Activated naive CD4-positive, alpha-beta T cell treated with anti-CD3 and anti-CD28 coated beads, Interleukin-2, amount 10 ng/mL, durations not matched to agents 7 days and 5 days (primary cell): ENCODE measurements around the gene CXCL3.
A peak's percentile ranks its signal among the peaks of the same experiment; 100 is the strongest.

Experiments used
- CTCF ChIA-PET: fragments of 350-600 bp; sonication (Branson Sonifier 250); formaldehyde crosslinking; loops from one replicate; lab custom pipeline; 2021; ENCODE audit warnings: antibody characterized with exemption; lab: Charles Lee
- DNase-seq: peaks from one replicate; pipeline ENCODE4 v3.0.0-alpha.2; 2020
- H3K27ac Mint-ChIP-seq: one replicate; pipeline ENCODE4 v1.8.0; 2021; ENCODE audit warnings: mild to moderate bottlenecking, moderate library complexity, mixed read lengths
- H3K27me3 Mint-ChIP-seq: one replicate; pipeline ENCODE4 v1.8.0; 2021; ENCODE audit warnings: mild to moderate bottlenecking, mixed read lengths
- H3K36me3 Mint-ChIP-seq: one replicate; pipeline ENCODE4 v1.8.0; 2021; ENCODE audit warnings: mixed read lengths
- H3K4me1 Mint-ChIP-seq: one replicate; pipeline ENCODE4 v1.8.0; 2021; ENCODE audit warnings: mixed read lengths
- H3K4me3 Mint-ChIP-seq: one replicate; pipeline ENCODE4 v1.8.0; 2021; ENCODE audit warnings: mild to moderate bottlenecking, moderate library complexity, mixed read lengths
- H3K9me3 Mint-ChIP-seq: one replicate; pipeline ENCODE4 v1.8.0; 2021; ENCODE audit warnings: mixed read lengths

The CXCL3 gene

GRCh38 chr4:74041418-74041817 lies 2.9 kb upstream of the CXCL3 start:
- H3K9me3 Mint-ChIP-seq: no peaks in the 10 kb centered on the region
- H3K4me1 Mint-ChIP-seq: peaks cover 9% of the 10 kb centered on the region
- no peak for DNase-seq
- no peak overlapping the region for H3K4me3 Mint-ChIP-seq
- peaks cover 39% of the 10 kb centered on the region for H3K27me3 Mint-ChIP-seq
- H3K27ac Mint-ChIP-seq: no peak overlapping the region
- H3K36me3 Mint-ChIP-seq: no peaks in the 10 kb centered on the region
- CTCF ChIA-PET: no interaction called here

- Mint-ChIP-seq H3K27ac (no peak overlapping the region), H3K9me3 (no peaks in the 10 kb centered on the region), H3K27me3 (peaks cover 39% of the 10 kb centered on the region), H3K4me1 (peaks cover 9% of the 10 kb centered on the region), H3K4me3 (peak overlapping the region; percentile 40), H3K36me3 (no peaks in the 10 kb centered on the region)
- no peak for DNase-seq
- CTCF ChIA-PET: no interaction called here
Observed at GRCh38 chr4:74039315-74039763, 850 bp upstream of the CXCL3 start.

GRCh38 chr4:74038086-74038424 lies 434 bp downstream of the CXCL3 start:
- peaks cover 9% of the 10 kb centered on the region for H3K4me1 Mint-ChIP-seq
- DNase-seq: no peak
- H3K9me3 Mint-ChIP-seq: no peaks in the 10 kb centered on the region
- H3K27me3 Mint-ChIP-seq: peaks cover 39% of the 10 kb centered on the region
- no peak overlapping the region for H3K27ac Mint-ChIP-seq
- H3K36me3 Mint-ChIP-seq: no peaks in the 10 kb centered on the region
- CTCF ChIA-PET: interaction anchor here (1.1 to 1.3 kb wide), 2 partner anchors 18 to 21 kb away, joined by 3 to 5 read pairs; no protein-coding TSS in a partner anchor
- peak overlapping the region; percentile 67 for H3K4me3 Mint-ChIP-seq

- CTCF ChIA-PET: interaction anchor here (0.9 to 1.3 kb wide), 2 partner anchors 15 to 17 kb away, joined by 3 to 5 read pairs; no protein-coding TSS in a partner anchor
Observed at GRCh38 chr4:74037076-74037955, 1.2 kb downstream of the CXCL3 start.

GRCh38 chr4:74033739-74034138 lies 4.8 kb downstream of the CXCL3 start:
- CTCF ChIA-PET: no interaction called here
- H3K27me3 Mint-ChIP-seq: peaks cover 22% of the 10 kb centered on the region
- no peak overlapping the region for H3K27ac Mint-ChIP-seq
- no peak overlapping the region for H3K4me3 Mint-ChIP-seq
- H3K4me1 Mint-ChIP-seq: peaks cover 6% of the 10 kb centered on the region
- no peaks in the 10 kb centered on the region for H3K36me3 Mint-ChIP-seq
- DNase-seq: no peak
- H3K9me3 Mint-ChIP-seq: no peaks in the 10 kb centered on the region

More at GRCh38 chr4:74037076-74037955, 1.2 kb downstream of the CXCL3 start:
- Mint-ChIP-seq H3K36me3 (no peaks in the 10 kb centered on the region), H3K4me1 (peaks cover 9% of the 10 kb centered on the region), H3K4me3 (peak overlapping the region; percentile 67), H3K27ac (no peak overlapping the region), H3K9me3 (no peaks in the 10 kb centered on the region), H3K27me3 (peaks cover 35% of the 10 kb centered on the region)
- no peak for DNase-seq

- no peaks in the 10 kb centered on the region for H3K36me3 Mint-ChIP-seq
- H3K4me3 Mint-ChIP-seq: no peak overlapping the region
- H3K27ac Mint-ChIP-seq: no peak overlapping the region
- DNase-seq: no peak
- peaks cover 6% of the 10 kb centered on the region for H3K27me3 Mint-ChIP-seq
- no peaks in the 10 kb centered on the region for H3K9me3 Mint-ChIP-seq
- H3K4me1 Mint-ChIP-seq: no peaks in the 10 kb centered on the region
- CTCF ChIA-PET: no interaction called here
Observed at GRCh38 chr4:74032064-74032463, 6.4 kb downstream of the CXCL3 start.

GRCh38 chr4:74031576-74031975 lies 6.9 kb downstream of the CXCL3 start:
- no peaks in the 10 kb centered on the region for H3K9me3 Mint-ChIP-seq
- CTCF ChIA-PET: no interaction called here
- no peaks in the 10 kb centered on the region for H3K4me1 Mint-ChIP-seq
- peaks cover 4% of the 10 kb centered on the region for H3K27me3 Mint-ChIP-seq
- DNase-seq: no peak
- no peaks in the 10 kb centered on the region for H3K36me3 Mint-ChIP-seq
- no peak overlapping the region for H3K27ac Mint-ChIP-seq
- H3K4me3 Mint-ChIP-seq: no peak overlapping the region

- no peaks in the 10 kb centered on the region for H3K4me1 Mint-ChIP-seq
- no peak overlapping the region for H3K4me3 Mint-ChIP-seq
- peaks cover 4% of the 10 kb centered on the region for H3K27me3 Mint-ChIP-seq
- DNase-seq: no peak
- H3K9me3 Mint-ChIP-seq: no peaks in the 10 kb centered on the region
- H3K27ac Mint-ChIP-seq: no peak overlapping the region
- CTCF ChIA-PET: no interaction called here
- H3K36me3 Mint-ChIP-seq: no peaks in the 10 kb centered on the region
Observed at GRCh38 chr4:74030285-74030684, 8.2 kb downstream of the CXCL3 start.

- Mint-ChIP-seq H3K27ac (no peak overlapping the region), H3K9me3 (no peaks in the 10 kb centered on the region), H3K27me3 (peaks cover 4% of the 10 kb centered on the region), H3K4me1 (no peaks in the 10 kb centered on the region), H3K4me3 (no peak overlapping the region), H3K36me3 (no peaks in the 10 kb centered on the region)
- no peak for DNase-seq
- CTCF ChIA-PET: no interaction called here
Observed at GRCh38 chr4:74028504-74028903, 10.0 kb downstream of the CXCL3 start.

- no peak overlapping the region for H3K4me3 Mint-ChIP-seq
- CTCF ChIA-PET: no interaction called here
- H3K36me3 Mint-ChIP-seq: no peaks in the 10 kb centered on the region
- no peaks in the 10 kb centered on the region for H3K27me3 Mint-ChIP-seq
- H3K27ac Mint-ChIP-seq: no peak overlapping the region
- H3K4me1 Mint-ChIP-seq: peaks cover 2% of the 10 kb centered on the region
- H3K9me3 Mint-ChIP-seq: no peaks in the 10 kb centered on the region
- DNase-seq: no peak
Observed at GRCh38 chr4:74023709-74024108, 14.8 kb downstream of the CXCL3 start.

- CTCF ChIA-PET: interaction anchor here (0.7 kb wide), 1 partner anchor 16 kb away, joined by 3 read pairs; no protein-coding TSS in a partner anchor
- no peaks in the 10 kb centered on the region for H3K9me3 Mint-ChIP-seq
- H3K27me3 Mint-ChIP-seq: no peaks in the 10 kb centered on the region
Observed at GRCh38 chr4:74021601-74022000, 16.9 kb downstream of the CXCL3 start.

GRCh38 chr4:74018771-74019170 lies 19.7 kb downstream of the CXCL3 start:
- H3K4me3 Mint-ChIP-seq: no peak overlapping the region

More at GRCh38 chr4:74021601-74022000, 16.9 kb downstream of the CXCL3 start:
- Mint-ChIP-seq H3K4me3 (no peak overlapping the region), H3K27ac (no peak overlapping the region), H3K4me1 (peaks cover 6% of the 10 kb centered on the region), H3K36me3 (no peaks in the 10 kb centered on the region)
- DNase-seq: no peak

GRCh38 chr4:74018116-74018515 lies 20.4 kb downstream of the CXCL3 start:
- Mint-ChIP-seq H3K27ac (no peak overlapping the region), H3K9me3 (no peaks in the 10 kb centered on the region), H3K27me3 (no peaks in the 10 kb centered on the region), H3K4me3 (no peak overlapping the region), H3K36me3 (no peaks in the 10 kb centered on the region), H3K4me1 (peaks cover 20% of the 10 kb centered on the region)
- no peak for DNase-seq
- CTCF ChIA-PET: no interaction called here

More at GRCh38 chr4:74018771-74019170, 19.7 kb downstream of the CXCL3 start:
- H3K9me3 Mint-ChIP-seq: no peaks in the 10 kb centered on the region
- peaks cover 20% of the 10 kb centered on the region for H3K4me1 Mint-ChIP-seq
- CTCF ChIA-PET: interaction anchor here (0.7 kb wide), 1 partner anchor 365 kb away, joined by 4 read pairs; no protein-coding TSS in a partner anchor
- H3K27me3 Mint-ChIP-seq: no peaks in the 10 kb centered on the region
- no peaks in the 10 kb centered on the region for H3K36me3 Mint-ChIP-seq
- no peak overlapping the region for H3K27ac Mint-ChIP-seq
- no peak for DNase-seq

GRCh38 chr4:74016068-74016467 lies 22.4 kb downstream of the CXCL3 start:
- DNase-seq: no peak
- CTCF ChIA-PET: no interaction called here
- Mint-ChIP-seq H3K4me1 (peaks cover 20% of the 10 kb centered on the region), H3K9me3 (no peaks in the 10 kb centered on the region), H3K27me3 (no peaks in the 10 kb centered on the region), H3K36me3 (no peaks in the 10 kb centered on the region), H3K27ac (peak overlapping the region; percentile 29), H3K4me3 (no peak overlapping the region)
